Hepatic stellate cell (primary cell): Measurements from ENCODE around the gene AKR1B15.
"Not testable (repeated sequence)": the region's sequence is repeated elsewhere in the genome, so short reads cannot be mapped to it uniquely, and the experiment has no call there.

Experiments
- DNase-seq: peaks from one replicate; pipeline ENCODE4 v3.0.0; 2011; ENCODE audit warnings: low spot score

The AKR1B15 gene

GRCh38 chr7:134548877-134549276 lies at the start of gene AKR1B15:
Gene AKR1B15, plus strand, starts transcription at chr7:134549110. Its CDS starts 15,510 bp downstream, at chr7:134564620.
- DNase-seq, result no peak

- no peak for DNase-seq
Observed at GRCh38 chr7:134500406-134500805, 48.5 kb upstream of the AKR1B15 start.

DNA sequence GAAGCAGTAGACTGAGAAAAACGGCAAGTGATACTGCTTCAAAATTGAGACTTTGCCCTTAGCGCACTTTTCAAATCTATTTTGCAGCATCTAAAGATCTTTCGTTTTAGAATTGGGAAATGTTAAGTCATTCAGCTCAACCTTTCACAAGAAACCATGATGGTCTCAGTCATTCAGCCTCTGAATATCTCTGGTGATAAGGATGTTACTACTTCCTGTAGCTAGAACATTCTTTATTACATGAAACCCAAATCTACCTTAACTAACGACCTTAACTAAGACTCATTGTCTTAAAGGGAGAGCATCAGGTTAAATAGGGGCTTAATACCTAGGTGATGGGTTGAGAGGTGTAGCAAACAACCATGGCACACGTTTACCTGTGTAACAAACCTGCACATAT lies 47.9 kb upstream of the AKR1B15 start:
- no peak for DNase-seq

DNA sequence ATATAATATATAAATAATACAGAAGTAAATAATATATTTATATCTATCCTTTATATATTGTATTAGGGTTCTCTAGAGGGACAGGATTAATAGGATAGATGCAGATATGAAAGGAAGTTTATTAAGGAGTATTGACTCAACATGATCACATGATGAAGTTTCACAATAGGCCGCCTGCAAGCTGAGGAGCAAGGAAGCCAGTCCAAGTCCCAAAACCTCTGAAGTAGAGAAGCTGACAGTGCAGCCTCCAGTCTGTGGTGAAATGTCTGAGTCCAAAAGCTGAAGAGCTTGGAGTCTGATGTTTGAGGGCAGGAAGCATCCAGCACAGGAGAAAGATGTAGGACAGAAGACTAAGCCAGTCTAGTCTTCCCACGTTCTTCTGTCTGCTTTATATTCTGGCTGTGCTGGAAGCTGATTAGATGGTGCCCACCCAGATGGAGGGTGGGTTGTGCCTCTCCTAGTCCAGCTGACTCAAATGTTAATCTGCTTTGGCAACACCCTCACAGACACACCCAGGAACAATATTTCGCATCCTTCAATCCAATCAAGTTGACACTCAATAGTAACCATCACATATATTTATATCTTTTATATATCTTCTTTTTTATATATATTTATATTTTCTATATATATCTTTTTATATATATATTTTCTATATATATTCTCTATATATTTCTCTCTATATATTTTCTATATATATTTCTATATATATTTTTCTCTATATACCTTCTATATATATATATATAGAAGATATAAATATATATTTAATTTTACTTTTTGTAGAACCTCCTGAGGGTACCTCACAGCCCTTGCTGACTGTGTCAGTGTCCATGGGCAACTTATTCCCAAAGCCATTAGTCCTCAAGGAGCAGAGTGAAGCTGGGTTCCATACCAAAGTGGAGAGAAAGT lies 46.2 kb upstream of the AKR1B15 start:
- DNase-seq, result no peak

- no peak for DNase-seq
Observed at GRCh38 chr7:134504660-134505164, 44.2 kb upstream of the AKR1B15 start.

DNA sequence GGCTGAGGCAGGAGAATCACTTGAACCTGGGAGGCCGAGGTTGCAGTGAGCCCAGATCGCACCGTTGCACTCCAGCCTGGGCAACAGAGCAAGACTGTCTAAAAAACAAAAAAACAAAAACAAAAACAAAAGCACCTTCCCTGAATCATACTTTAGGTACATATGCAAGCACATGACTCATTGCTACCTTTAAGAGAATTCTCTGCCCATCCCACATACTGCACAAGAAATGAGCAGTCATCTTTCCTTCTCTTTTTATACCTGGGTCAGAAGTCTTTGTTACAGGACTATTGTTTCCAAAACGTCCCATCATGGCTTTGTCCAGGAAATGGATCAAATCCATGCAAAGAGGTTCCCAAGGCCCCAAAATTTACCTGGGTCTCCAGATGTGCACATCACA lies 43.1 kb upstream of the AKR1B15 start:
- no peak for DNase-seq

- no peak for DNase-seq
Observed at GRCh38 chr7:134509010-134509409, 39.9 kb upstream of the AKR1B15 start.

GRCh38 chr7:134510646-134511045 lies 38.3 kb upstream of the AKR1B15 start:
- no peak for DNase-seq

GRCh38 chr7:134512271-134512670 lies 36.6 kb upstream of the AKR1B15 start:
- DNase-seq, result no peak

DNA sequence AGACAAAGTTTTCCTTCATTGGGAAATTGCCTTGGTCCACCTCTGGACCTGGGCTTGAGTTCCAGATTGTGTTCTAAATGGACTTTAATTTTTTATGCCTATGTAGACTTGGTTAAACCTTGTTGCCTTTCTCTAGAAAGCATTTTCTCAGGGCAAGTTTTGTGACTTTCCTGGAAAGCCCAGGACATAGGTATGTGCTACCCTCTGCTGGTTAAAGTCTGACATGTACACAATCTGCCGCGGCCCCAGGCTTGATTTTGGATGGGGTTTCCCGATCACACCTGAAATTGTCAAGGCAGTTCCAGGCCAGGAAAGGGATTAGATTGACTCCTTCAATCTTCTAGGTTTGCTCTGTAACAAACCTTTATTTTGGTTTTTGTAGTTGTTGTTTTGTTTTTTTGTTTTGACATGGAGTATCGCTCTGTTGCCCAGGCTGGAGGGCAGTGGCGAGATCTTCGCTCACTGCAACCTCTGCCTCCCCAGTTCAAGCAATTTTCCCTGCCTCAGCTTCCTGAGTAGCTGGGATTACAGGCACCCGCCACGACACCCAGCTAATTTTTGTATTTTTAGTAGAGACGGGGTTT lies 35.6 kb upstream of the AKR1B15 start:
- DNase-seq, result peak; percentile 47

DNA sequence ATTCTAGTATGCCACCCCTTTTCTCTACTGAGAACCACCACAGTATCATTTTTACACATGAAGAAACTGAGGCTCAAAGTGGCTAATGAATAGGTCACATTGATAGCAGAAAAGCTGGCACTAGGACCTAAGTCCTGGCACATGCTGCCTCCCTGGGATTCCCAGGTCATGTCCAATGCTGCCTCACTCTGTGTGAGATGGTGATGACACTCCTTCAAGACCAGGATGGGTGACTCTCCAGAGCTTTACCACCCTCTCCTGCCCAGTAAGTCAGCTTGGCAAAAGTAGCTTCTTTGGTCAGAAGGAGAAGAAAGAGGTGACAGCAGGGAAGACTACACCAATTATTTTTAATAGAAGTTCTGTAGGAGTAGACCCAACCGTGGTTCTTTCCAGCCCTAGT lies 34.8 kb upstream of the AKR1B15 start:
- DNase-seq, result no peak

- DNase-seq, result peak; percentile 50
Observed at GRCh38 chr7:134514663-134515062, 34.2 kb upstream of the AKR1B15 start.

- peak; percentile 70 for DNase-seq
Observed at GRCh38 chr7:134515569-134516468, 33.1 kb upstream of the AKR1B15 start.

DNA sequence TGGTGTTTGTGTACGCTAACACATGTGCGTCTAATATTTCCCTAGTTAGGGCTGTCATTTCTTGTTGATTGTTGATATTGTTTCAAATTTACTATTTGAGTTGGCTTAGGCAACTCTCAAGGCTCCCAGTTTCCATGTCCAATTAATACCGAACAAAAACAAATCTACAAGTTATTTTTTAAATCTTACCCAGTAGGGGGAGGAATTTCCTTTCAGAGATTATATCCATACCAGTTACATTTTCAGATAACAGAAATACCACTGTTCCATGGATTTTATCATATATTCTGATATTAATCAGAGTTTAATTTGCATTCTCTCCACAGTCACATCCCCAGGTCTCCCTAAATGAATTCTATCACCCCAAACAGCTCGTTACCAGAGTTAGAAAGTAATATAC lies 28.8 kb upstream of the AKR1B15 start:
- DNase-seq, result peak; percentile 13

DNA sequence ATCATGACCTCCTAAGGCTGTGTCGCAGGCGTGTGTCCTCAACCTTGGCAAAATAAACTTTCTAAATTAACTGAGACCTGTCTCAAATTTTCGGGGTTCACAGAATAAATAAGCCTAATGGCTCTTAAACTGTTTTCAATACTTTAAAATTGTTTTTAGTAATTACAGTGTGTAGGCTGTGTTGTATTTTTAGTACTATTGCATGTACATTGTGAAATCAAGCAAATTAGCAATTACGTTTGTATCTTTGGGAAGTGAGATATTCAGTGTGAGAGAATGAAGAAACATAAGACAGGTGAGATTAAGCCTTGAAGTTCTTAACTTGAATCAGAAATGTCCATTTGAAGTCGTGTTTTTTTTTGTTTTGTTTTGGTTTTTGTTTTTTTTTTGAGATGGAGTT lies 26.3 kb upstream of the AKR1B15 start:
- DNase-seq, result no peak

DNA sequence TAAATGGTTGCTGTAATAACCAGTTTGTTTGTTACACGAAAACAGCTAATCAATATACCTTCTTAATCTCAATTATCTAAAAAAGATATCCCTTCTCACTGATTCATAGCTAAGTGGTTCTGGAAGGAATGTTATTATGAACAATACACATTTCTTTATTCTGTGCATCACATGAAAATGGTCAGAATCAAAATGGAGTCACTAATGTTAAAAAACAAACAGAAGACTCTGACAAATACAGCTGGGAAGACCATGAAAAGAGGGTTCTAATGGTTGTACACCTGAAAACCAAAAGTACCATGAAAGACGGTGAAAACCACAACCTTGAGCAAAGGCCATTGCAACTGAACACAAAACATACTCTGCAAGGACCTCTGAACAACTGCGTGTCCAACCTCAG lies 23.5 kb upstream of the AKR1B15 start:
- not testable (repeated sequence) for DNase-seq

- not testable (repeated sequence) for DNase-seq
Observed at GRCh38 chr7:134526552-134527248, 22.2 kb upstream of the AKR1B15 start.

DNA sequence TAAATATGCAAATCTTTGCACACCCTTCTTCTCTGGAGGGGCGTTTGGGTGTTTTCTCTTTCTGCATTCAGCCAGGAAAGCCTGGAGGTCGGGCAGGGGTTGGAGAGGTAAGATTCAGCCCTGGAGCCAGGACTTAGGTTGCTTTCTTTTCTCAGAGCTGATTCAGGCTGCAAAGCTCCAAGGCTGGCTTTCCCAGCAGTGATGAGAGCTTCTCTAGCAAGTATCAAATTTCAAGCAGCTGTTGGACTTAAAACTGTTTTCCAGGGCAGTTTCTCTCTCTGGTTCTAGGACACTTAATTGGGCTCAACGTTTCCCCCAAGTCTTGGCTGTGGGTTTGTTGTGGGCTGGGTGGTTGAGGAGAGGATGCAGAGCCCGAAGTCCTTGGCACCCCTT lies 20.9 kb upstream of the AKR1B15 start:
- peak; percentile 11 for DNase-seq

- DNase-seq, result no peak
Observed at GRCh38 chr7:134528749-134529148, 20.2 kb upstream of the AKR1B15 start.

DNA sequence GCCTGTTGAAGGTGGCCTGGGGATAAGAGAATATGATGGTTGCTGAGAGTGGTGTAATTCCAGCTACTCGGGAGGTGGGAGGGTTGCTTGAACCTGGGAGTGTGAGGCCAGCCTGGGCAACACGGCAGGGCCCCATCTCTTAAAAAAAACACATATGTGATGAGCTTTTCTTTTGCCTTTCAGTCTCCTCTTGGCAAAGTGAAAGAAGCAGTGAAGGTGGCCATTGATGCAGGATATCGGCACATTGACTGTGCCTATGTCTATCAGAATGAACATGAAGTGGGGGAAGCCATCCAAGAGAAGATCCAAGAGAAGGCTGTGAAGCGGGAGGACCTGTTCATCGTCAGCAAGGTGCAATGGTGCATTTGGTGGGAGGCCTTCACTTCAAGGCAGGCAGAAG lies 18.4 kb upstream of the AKR1B15 start:
- no peak for DNase-seq

DNA sequence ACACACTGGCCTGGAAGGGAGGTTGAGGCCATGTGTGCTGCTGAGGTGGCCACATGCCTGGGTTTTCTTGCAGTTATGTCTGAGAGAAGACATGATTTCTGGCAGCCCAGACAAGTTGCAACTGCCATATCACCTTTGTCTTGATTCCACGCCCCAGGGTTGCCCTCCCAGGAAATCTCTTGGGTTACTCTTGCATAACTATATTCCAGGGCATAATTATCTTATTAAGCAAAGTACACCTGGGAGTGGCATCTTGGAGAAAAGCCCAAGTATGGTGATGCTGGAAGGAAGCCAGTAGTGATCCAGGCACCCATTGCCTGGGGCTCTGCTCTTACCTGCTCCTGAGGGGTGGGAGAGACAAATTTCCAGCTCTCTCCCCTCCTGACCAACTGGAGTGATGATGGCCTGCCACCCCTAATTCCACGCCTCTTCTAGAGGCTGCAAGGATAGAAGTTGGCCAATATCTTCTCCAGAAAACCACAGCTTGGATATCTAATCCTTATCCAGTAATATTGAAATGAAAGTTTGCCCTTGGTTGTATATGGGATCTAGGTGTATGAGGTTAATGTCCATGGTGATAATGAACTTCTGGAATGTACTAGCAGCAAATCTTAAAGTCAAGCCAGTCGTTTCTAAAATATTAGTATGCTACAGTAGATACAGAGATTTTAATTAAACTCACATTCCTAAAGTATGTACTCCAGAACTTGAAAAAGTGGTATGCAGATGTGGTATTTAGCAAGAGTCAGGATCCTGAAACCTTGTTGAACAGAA lies 16.5 kb upstream of the AKR1B15 start:
- no peak for DNase-seq
